ENCODE data around the gene NSMF.

The NSMF gene

GRCh38 chr9:137491735-137492432 is 32.8 kb upstream of the NSMF start (continued):
- TF ChIP-seq ZNF704 (tag by site-specific recombination; IDR thresholded peaks at IDR 0.05) (no peak), ZNF16 (tag by site-specific recombination; IDR thresholded peaks at IDR 0.05; ENCODE audit: low read depth) (no peak), ZNF530 (tag by site-specific recombination; IDR thresholded peaks at IDR 0.05; ENCODE audit: low read depth) (no peak), TSHZ1 (tag by site-specific recombination; IDR thresholded peaks at IDR 0.05; ENCODE audit: borderline replicate concordance) (no peak)

- ChIA-PET POLR2A (interaction anchor here (0.7 kb wide), 1 partner anchor 126 kb away, joined by 4 read pairs; no protein-coding TSS in a partner anchor), CTCF (interaction anchor here (0.6 to 1.6 kb wide), 4 partner anchors 44 to 204 kb away, joined by 3 to 6 read pairs (median 3); partner anchors contain the start of genes EXD3 and NOXA1)
- Histone ChIP-seq H3K9me3 (ENCODE audit: control insufficient read depth, insufficient read depth, low read depth, low read length) (no peaks in the 10 kb centered on the region), H3K27ac (ENCODE audit: extremely low read depth, low read depth, low read length) (no peak overlapping the region), H3K4me1 (ENCODE audit: control insufficient read depth, insufficient read depth, low read length) (no peaks in the 10 kb centered on the region), H3K36me3 (ENCODE audit: control insufficient read depth in 2 of 2, insufficient read depth in 1 of 2, low read length in 2 of 2) (no peaks in the 10 kb centered on the region), H3K4me3 (ENCODE audit: low read depth, low read length) (no peak overlapping the region)
- no peak for TF ChIP-seq ZNF596 (tag by site-specific recombination; IDR thresholded peaks at IDR 0.05)
Measured at GRCh38 chr9:137490532-137491186, 31.5 kb upstream of the NSMF start.

- no peaks in the 10 kb centered on the region for H3K9me3 ChIP-seq (ENCODE audit: control insufficient read depth, insufficient read depth, low read depth, low read length)
- ChIA-PET POLR2A (no interaction called here), CTCF (no interaction called here)
- no peaks in the 10 kb centered on the region for H3K4me1 ChIP-seq (ENCODE audit: control insufficient read depth, insufficient read depth, low read length)
- H3K36me3 ChIP-seq (ENCODE audit: control insufficient read depth in 2 of 2, insufficient read depth in 1 of 2, low read length in 2 of 2) = no peaks in the 10 kb centered on the region
- H3K27ac ChIP-seq (ENCODE audit: extremely low read depth, low read depth, low read length) = no peak overlapping the region
- TF ChIP-seq GLIS1 (tag by site-specific recombination; IDR thresholded peaks at IDR 0.05) (peak; percentile 73), ZNF423 (tag by site-specific recombination; IDR thresholded peaks at IDR 0.05) (no peak), ZNF488 (tag by site-specific recombination; IDR thresholded peaks at IDR 0.05) (no peak), ZNF23 (tag by site-specific recombination; IDR thresholded peaks at IDR 0.05; ENCODE audit: borderline replicate concordance) (no peak), ZNF398 (tag by site-specific recombination; IDR thresholded peaks at IDR 0.05) (no peak)
- no peak overlapping the region for H3K4me3 ChIP-seq (ENCODE audit: low read depth, low read length)
Measured at GRCh38 chr9:137488906-137489305, 29.8 kb upstream of the NSMF start.

- H3K27ac ChIP-seq (ENCODE audit: extremely low read depth, low read depth, low read length) = no peak overlapping the region
- no peaks in the 10 kb centered on the region for H3K9me3 ChIP-seq (ENCODE audit: control insufficient read depth, insufficient read depth, low read depth, low read length)
- no peaks in the 10 kb centered on the region for H3K36me3 ChIP-seq (ENCODE audit: control insufficient read depth in 2 of 2, insufficient read depth in 1 of 2, low read length in 2 of 2)
- no peak overlapping the region for H3K4me3 ChIP-seq (ENCODE audit: low read depth, low read length)
- CTCF ChIA-PET = no interaction called here
- POLR2A ChIA-PET = no interaction called here
- no peak for TF ChIP-seq ZNF791 (tag by site-specific recombination; IDR thresholded peaks at IDR 0.05)
- TF ChIP-seq ZBTB10 (tag by site-specific recombination; IDR thresholded peaks at IDR 0.05) = no peak
- no peaks in the 10 kb centered on the region for H3K4me1 ChIP-seq (ENCODE audit: control insufficient read depth, insufficient read depth, low read length)
Measured at GRCh38 chr9:137488327-137488653, 29.2 kb upstream of the NSMF start.

Measured in HEK293 (cell line).